Left forelimb (tissue), 1 donor: ENCODE results near the gene TSC22D4.
"Not testable (repeated sequence)": the region's sequence is repeated elsewhere in the genome, so short reads cannot be mapped to it uniquely, and the experiment has no call there.

Experiments
- DNase-seq: peaks from one replicate; pipeline ENCODE4 v3.0.0-alpha.2; 2018; ENCODE audit warnings: low spot score

The TSC22D4 gene

GRCh38 chr7:100478958-100479660 lies at the start of gene TSC22D4:
Gene TSC22D4 (minus strand): TSS chr7:100479214. CDS start chr7:100478038, 1,176 bp downstream.
- peak; percentile 99 for DNase-seq

- not testable (repeated sequence) for DNase-seq
Measured at GRCh38 chr7:100528108-100528866, 49.3 kb upstream of the TSC22D4 start.

GRCh38 chr7:100523192-100523591 lies 44.2 kb upstream of the TSC22D4 start:
- DNase-seq: not testable (repeated sequence)

- not testable (repeated sequence) for DNase-seq
Measured at GRCh38 chr7:100521909-100522593, 43.0 kb upstream of the TSC22D4 start.

- no peak for DNase-seq
Measured at GRCh38 chr7:100521076-100521475, 42.1 kb upstream of the TSC22D4 start.

- no peak for DNase-seq
Measured at GRCh38 chr7:100520138-100520537, 41.1 kb upstream of the TSC22D4 start.

- DNase-seq: no peak
Measured at GRCh38 chr7:100519580-100519979, 40.6 kb upstream of the TSC22D4 start.

GRCh38 chr7:100517305-100517704 lies 38.3 kb upstream of the TSC22D4 start:
- no peak for DNase-seq

- no peak for DNase-seq
Measured at GRCh38 chr7:100516135-100516812, 37.3 kb upstream of the TSC22D4 start.

GRCh38 chr7:100515072-100515532 lies 36.1 kb upstream of the TSC22D4 start:
- no peak for DNase-seq

- no peak for DNase-seq
Measured at GRCh38 chr7:100513212-100513810, 34.3 kb upstream of the TSC22D4 start.

- no peak for DNase-seq
Measured at GRCh38 chr7:100510437-100511239, 31.6 kb upstream of the TSC22D4 start.

GRCh38 chr7:100509231-100509630 lies 30.2 kb upstream of the TSC22D4 start:
- DNase-seq: peak; percentile 69

- DNase-seq: no peak
Measured at GRCh38 chr7:100506356-100506923, 27.4 kb upstream of the TSC22D4 start.

- DNase-seq: no peak
Measured at GRCh38 chr7:100504887-100505611, 26.0 kb upstream of the TSC22D4 start.

GRCh38 chr7:100504031-100504430 lies 25.0 kb upstream of the TSC22D4 start:
- DNase-seq: not testable (repeated sequence)

GRCh38 chr7:100500743-100501142 lies 21.7 kb upstream of the TSC22D4 start:
- not testable (repeated sequence) for DNase-seq

- DNase-seq: no peak
Measured at GRCh38 chr7:100496509-100496908, 17.5 kb upstream of the TSC22D4 start.

- no peak for DNase-seq
Measured at GRCh38 chr7:100493476-100494264, 14.7 kb upstream of the TSC22D4 start.
